Thyroid gland (tissue), 4 donors: Measurements from ENCODE around the gene SERPINB3.

ENCODE experiments used
- CTCF ChIP-seq, 6 experiments: fragments of 200-600 bp in 3 of 6; fragments of 450-650 bp in 3 of 6; sonication (generic) in 3 of 6; IDR thresholded peaks; one replicate each; pipeline ENCODE4 v1.5.1; 2016 to 2019; ENCODE audit warnings: antibody characterized with exemption in 6 of 6, mild to moderate bottlenecking in 2 of 6, inconsistent platforms in 1 of 6, moderate library complexity in 1 of 6
- POLR2A ChIP-seq, 2 donors: fragments of 450-650 bp; IDR thresholded peaks; one replicate each; pipeline ENCODE4 v1.6.1; 2017; ENCODE audit warnings: antibody characterized with exemption in 2 of 2, mild to moderate bottlenecking in 2 of 2, moderate library complexity in 1 of 2

GRCh38 chr18:63683152-63683551 lies 21.5 kb upstream of the SERPINB3 start:
- TF ChIP-seq POLR2A (IDR thresholded peaks at IDR 0.05) (no peak), CTCF (IDR thresholded peaks at IDR 0.05) (no peak)
